ENCODE measurements around the gene AHCYL1.
A peak's percentile ranks its signal among the peaks of the same experiment; 100 is the strongest.

The AHCYL1 gene

DNA sequence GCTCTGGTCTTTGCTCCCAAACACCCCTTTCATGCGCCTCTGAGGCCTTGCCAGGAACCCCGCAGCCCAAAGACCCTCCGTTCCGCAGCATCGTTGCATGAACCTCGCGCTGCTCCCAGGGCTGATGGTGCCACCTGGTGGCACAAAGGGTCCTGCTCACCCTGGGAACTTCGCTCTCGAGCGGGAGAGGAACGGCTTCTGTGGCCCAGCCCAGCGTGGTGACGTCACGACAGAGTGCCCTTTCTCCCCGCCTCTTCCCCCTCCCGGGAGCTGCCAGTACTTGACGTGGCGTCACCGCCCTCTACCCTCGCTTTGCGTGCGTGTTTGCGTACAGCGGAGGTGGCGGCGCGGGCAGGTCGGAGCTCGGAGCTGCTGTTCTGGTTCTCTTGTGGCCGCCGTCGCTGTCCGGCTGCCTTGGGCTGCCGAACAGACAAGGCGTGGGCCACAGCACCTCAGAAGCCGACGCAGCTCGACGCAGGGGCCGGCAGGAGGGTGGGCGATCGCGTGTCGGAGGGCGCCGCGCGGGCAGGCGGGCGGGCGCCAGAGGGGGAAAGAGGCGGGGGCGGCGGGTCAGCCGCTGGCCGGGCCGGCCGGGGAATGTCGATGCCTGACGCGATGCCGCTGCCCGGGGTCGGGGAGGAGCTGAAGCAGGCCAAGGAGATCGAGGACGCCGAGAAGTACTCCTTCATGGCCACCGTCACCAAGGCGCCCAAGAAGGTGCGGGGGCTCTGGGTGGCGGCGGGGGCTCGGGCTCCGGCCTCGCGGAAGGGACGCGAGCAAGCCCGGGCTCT lies at the start of gene AHCYL1:
Gene AHCYL1, plus strand, starts transcription at position 310 of the 791 bp plus-strand sequence. Its CDS starts 288 bp downstream, at position 598.
- DNase-seq (ENCODE audit: low read depth): peak; percentile 98
- peak within 1 kb of the TSS; percentile 83 for H3K4me3 ChIP-seq (ENCODE audit: low read depth, low read length)
- TF ChIP-seq POLR2A (IDR thresholded peaks at IDR 0.05; ENCODE audit: extremely low read depth, insufficient read length) (peak; percentile 78), MAX (IDR thresholded peaks at IDR 0.05; ENCODE audit: low read depth, low read length) (no peak), CTCF (IDR thresholded peaks at IDR 0.05; ENCODE audit: low read depth, low read length) (peak; percentile 82)

- TF ChIP-seq POLR2A (IDR thresholded peaks at IDR 0.05; ENCODE audit: extremely low read depth, insufficient read length) (no peak), CTCF (IDR thresholded peaks at IDR 0.05; ENCODE audit: low read depth, low read length) (no peak), MYC (IDR thresholded peaks at IDR 0.05; ENCODE audit: low read depth, low read length) (no peak), MAX (IDR thresholded peaks at IDR 0.05; ENCODE audit: low read depth, low read length) (no peak)
- DNase-seq (ENCODE audit: low read depth): no peak
- H3K4me3 ChIP-seq (ENCODE audit: low read depth, low read length): no peak overlapping the region
Measured at GRCh38 chr1:109935451-109935900, 49.1 kb upstream of the AHCYL1 start.

GRCh38 chr1:109937738-109938137 lies 46.8 kb upstream of the AHCYL1 start:
- DNase-seq (ENCODE audit: low read depth): no peak
- no peak overlapping the region for H3K4me3 ChIP-seq (ENCODE audit: low read depth, low read length)
- no peak for TF ChIP-seq MYC (IDR thresholded peaks at IDR 0.05; ENCODE audit: low read depth, low read length)
- no peak for TF ChIP-seq CTCF (IDR thresholded peaks at IDR 0.05; ENCODE audit: low read depth, low read length)
- no peak for TF ChIP-seq POLR2A (IDR thresholded peaks at IDR 0.05; ENCODE audit: extremely low read depth, insufficient read length)
- TF ChIP-seq MAX (IDR thresholded peaks at IDR 0.05; ENCODE audit: low read depth, low read length): no peak

DNA sequence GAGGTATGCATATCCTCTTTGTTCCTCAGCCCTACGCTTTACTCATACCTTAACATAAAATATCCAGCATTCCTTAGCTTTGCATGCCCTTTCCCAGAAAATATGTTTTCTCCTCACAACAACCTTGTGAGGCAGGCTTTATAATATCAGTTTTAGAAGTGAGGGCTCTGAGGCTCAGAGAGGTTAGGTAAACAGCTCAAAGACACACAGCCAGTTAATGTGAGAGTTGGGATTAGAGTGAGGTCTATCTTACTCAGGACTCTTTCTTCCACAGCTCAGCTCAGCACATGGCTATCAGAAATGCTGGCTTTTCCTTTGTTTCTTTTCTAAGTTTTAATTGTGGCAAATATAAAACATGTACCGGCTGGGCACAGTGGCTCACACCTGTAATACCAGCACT lies 46.0 kb upstream of the AHCYL1 start:
- TF ChIP-seq MYC (IDR thresholded peaks at IDR 0.05; ENCODE audit: low read depth, low read length) (no peak), CTCF (IDR thresholded peaks at IDR 0.05; ENCODE audit: low read depth, low read length) (no peak), MAX (IDR thresholded peaks at IDR 0.05; ENCODE audit: low read depth, low read length) (no peak), POLR2A (IDR thresholded peaks at IDR 0.05; ENCODE audit: extremely low read depth, insufficient read length) (no peak)
- H3K4me3 ChIP-seq (ENCODE audit: low read depth, low read length): no peak overlapping the region
- no peak for DNase-seq (ENCODE audit: low read depth)

DNA sequence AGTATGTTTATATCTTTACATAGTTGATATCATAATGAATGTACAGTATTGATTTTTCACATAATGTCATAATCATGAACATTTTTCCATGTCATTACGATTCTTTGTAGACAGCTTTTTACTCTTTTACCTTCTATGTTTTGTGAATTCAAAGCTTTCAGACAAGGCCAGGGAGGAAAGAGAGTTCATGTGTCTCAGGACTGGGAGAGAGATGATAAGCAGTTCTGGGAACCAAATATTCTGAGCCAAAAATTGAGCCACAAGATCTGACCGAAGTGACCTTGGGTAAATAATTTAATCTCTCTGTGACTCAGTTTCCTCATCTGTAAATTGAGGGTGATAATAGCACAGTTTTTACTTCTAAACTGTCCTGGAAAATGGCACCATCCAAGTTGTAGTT lies 42.1 kb upstream of the AHCYL1 start:
- TF ChIP-seq CTCF (IDR thresholded peaks at IDR 0.05; ENCODE audit: low read depth, low read length) (no peak), POLR2A (IDR thresholded peaks at IDR 0.05; ENCODE audit: extremely low read depth, insufficient read length) (no peak), MAX (IDR thresholded peaks at IDR 0.05; ENCODE audit: low read depth, low read length) (no peak), MYC (IDR thresholded peaks at IDR 0.05; ENCODE audit: low read depth, low read length) (no peak)
- no peak for DNase-seq (ENCODE audit: low read depth)
- no peak overlapping the region for H3K4me3 ChIP-seq (ENCODE audit: low read depth, low read length)
